GM21381 (cell line): ENCODE measurements around the gene STARD3.

Experiments
- ATAC-seq: cut with Tn5 transposase; IDR thresholded peaks from one replicate; pipeline ENCODE4 v1.9.1; 2021; ENCODE audit warnings: mild to moderate bottlenecking, moderate library complexity; ENCODE audit not compliant: unreplicated experiment

The STARD3 gene

DNA sequence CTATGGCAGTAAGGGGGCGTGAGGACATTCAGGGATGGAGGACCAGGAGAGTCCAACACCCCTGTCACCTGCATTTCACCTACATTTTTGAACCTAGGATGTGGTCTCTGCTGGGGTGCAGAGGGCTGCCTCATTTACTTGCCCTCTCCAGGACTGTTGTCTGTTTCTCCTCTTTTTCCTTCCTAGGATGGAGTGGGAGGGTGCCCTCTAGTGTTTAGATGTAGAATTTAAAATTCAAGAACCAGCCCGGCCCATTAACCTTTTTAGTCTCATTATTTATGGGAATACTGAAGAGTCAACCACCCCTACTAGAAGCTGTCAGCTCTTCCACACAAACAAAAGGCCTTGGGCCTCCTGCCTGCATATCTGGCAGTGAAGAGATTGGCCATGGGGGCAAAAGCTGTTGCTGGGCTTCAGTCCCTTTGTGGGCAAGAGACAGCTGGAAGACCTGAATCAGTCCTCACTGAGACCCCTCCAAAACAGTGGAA is 2.5 kb upstream of the STARD3 start:
- no peak for ATAC-seq

DNA sequence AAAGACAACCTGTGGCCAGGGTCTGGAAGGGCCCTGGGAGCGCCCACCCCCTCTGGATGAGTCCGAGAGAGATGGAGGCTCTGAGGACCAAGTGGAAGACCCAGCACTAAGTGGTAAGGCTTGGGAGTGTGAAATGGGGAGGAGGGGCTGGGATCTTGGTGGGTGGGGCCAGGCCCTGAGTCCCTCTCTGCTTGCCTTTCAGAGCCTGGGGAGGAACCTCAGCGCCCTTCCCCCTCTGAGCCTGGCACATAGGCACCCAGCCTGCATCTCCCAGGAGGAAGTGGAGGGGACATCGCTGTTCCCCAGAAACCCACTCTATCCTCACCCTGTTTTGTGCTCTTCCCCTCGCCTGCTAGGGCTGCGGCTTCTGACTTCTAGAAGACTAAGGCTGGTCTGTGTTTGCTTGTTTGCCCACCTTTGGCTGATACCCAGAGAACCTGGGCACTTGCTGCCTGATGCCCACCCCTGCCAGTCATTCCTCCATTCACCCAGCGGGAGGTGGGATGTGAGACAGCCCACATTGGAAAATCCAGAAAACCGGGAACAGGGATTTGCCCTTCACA is 1.2 kb upstream of the STARD3 start:
- no peak for ATAC-seq

- no peak for ATAC-seq
These were observed 387 bp upstream of the STARD3 start for GRCh38 chr17:39636587-39636926.

GRCh38 chr17:39638317-39638716 is 1.4 kb downstream of the STARD3 start:
- ATAC-seq = no peak

- no peak for ATAC-seq
These were observed 2.1 kb downstream of the STARD3 start for GRCh38 chr17:39639043-39639442.

GRCh38 chr17:39639566-39640458 is 2.9 kb downstream of the STARD3 start:
- no peak for ATAC-seq

- ATAC-seq = no peak
These were observed 3.7 kb downstream of the STARD3 start for GRCh38 chr17:39640591-39641031.

DNA sequence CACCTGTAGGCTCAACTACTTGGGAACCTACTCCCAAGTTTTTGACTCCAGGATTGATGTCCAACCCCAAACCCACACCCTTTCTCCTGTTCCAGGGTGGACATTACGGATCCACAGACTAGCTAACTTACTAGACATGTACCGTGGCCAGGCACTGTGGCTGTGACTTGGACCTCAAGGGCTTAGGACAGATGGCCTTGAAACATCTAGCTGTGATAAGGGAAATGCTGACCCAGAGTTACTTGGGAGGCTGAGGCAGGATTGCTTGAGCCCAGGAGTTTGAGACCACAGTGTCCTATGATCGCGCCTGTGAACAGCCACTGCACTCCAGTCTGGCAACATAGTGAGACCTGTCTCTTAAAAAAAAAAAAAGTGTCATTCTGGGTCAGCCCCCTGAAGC is 4.2 kb downstream of the STARD3 start:
- no peak for ATAC-seq

GRCh38 chr17:39641883-39642282 is 4.9 kb downstream of the STARD3 start:
- ATAC-seq = no peak

GRCh38 chr17:39642291-39643074 is 5.5 kb downstream of the STARD3 start:
- no peak for ATAC-seq

- ATAC-seq = no peak
These were observed 6.3 kb downstream of the STARD3 start for GRCh38 chr17:39643271-39643670.

- no peak for ATAC-seq
These were observed 10.3 kb downstream of the STARD3 start for GRCh38 chr17:39647256-39647655.

GRCh38 chr17:39648616-39649366 is 11.8 kb downstream of the STARD3 start:
- no peak for ATAC-seq

DNA sequence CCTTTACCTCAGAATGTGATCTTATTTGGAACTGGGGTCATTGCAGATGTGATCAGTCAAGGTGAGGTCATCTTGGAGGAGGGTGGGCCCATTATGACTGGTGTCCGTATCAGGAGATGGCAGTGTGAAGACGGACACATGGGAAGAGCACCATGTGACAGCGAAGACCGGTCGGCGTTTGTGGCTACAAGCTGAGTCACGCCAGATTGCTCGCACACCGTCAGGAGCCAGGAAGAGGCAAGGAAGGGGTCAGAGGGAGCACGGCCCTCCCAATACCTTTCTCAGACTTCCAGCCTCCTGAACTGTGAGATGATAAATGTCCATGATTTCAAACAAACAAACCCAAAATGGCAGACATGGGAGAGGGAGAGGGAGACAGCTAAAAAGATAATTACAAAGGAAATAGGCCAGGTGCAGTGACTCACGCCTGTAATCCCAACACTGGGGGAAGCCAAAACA is 13.2 kb downstream of the STARD3 start:
- no peak for ATAC-seq

GRCh38 chr17:39651923-39652586 is 15.1 kb downstream of the STARD3 start:
- ATAC-seq = no peak

GRCh38 chr17:39652587-39653315 is 15.8 kb downstream of the STARD3 start:
- ATAC-seq = no peak

DNA sequence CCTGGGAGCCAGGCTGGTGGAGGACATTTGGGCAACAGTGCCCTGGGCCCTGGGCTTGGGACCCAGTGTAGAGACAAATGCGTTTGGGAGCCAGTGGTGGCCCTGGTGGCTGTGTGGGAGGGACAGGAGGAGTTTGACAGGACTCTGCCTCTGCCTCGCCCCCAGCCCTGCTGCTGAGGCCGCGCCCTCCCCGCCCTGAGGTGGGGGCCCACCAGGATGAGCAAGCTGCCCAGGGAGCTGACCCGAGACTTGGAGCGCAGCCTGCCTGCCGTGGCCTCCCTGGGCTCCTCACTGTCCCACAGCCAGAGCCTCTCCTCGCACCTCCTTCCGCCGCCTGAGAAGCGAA is 16.3 kb downstream of the STARD3 start:
- ATAC-seq = no peak

- ATAC-seq = no peak
These were observed 16.9 kb downstream of the STARD3 start for GRCh38 chr17:39653662-39654331.

GRCh38 chr17:39655105-39655504 is 18.2 kb downstream of the STARD3 start:
- no peak for ATAC-seq
